T-helper 9 cell (primary cell): ENCODE data around the gene PLA2G2D.
"Not testable (repeated sequence)": the region's sequence is repeated elsewhere in the genome, so short reads cannot be mapped to it uniquely, and the experiment has no call there.

Experiments
- DNase-seq: peaks from one replicate; pipeline ENCODE4 v3.0.0-alpha.2; 2020

Gene PLA2G2D

GRCh38 chr1:20142001-20142710 is 22.8 kb upstream of the PLA2G2D start:
- no peak for DNase-seq

- DNase-seq: no peak
Measured at GRCh38 chr1:20141466-20141865, 22.1 kb upstream of the PLA2G2D start.

- no peak for DNase-seq
Measured at GRCh38 chr1:20141001-20141400, 21.7 kb upstream of the PLA2G2D start.

GRCh38 chr1:20139776-20140612 is 20.7 kb upstream of the PLA2G2D start:
- DNase-seq: no peak

- no peak for DNase-seq
Measured at GRCh38 chr1:20138961-20139550, 19.7 kb upstream of the PLA2G2D start, which contains the start of gene PLA2G2F. PLA2G2F (plus strand) TSS chr1:20139323; CDS start chr1:20139428, 105 bp downstream.

GRCh38 chr1:20138346-20138745 is 19.0 kb upstream of the PLA2G2D start:
- DNase-seq: no peak

- no peak for DNase-seq
Measured at GRCh38 chr1:20137604-20138003, 18.3 kb upstream of the PLA2G2D start.

GRCh38 chr1:20137055-20137454 is 17.7 kb upstream of the PLA2G2D start:
- DNase-seq: no peak

- no peak for DNase-seq
Measured at GRCh38 chr1:20136249-20136648, 16.9 kb upstream of the PLA2G2D start.

GRCh38 chr1:20134995-20135394 is 15.7 kb upstream of the PLA2G2D start:
- no peak for DNase-seq

- DNase-seq: not testable (repeated sequence)
Measured at GRCh38 chr1:20130518-20130917, 11.2 kb upstream of the PLA2G2D start.

- no peak for DNase-seq
Measured at GRCh38 chr1:20126806-20127440, 7.6 kb upstream of the PLA2G2D start.

GRCh38 chr1:20126041-20126805 is 6.9 kb upstream of the PLA2G2D start:
- no peak for DNase-seq

GRCh38 chr1:20125100-20125499 is 5.8 kb upstream of the PLA2G2D start:
- no peak for DNase-seq

GRCh38 chr1:20124456-20125057 is 5.2 kb upstream of the PLA2G2D start:
- DNase-seq: no peak

GRCh38 chr1:20123722-20124455 is 4.6 kb upstream of the PLA2G2D start:
- DNase-seq: no peak

- DNase-seq: no peak
Measured at GRCh38 chr1:20120796-20121195, 1.5 kb upstream of the PLA2G2D start.

- DNase-seq: no peak
Measured at GRCh38 chr1:20117236-20117635, 2.1 kb downstream of the PLA2G2D start.

GRCh38 chr1:20115916-20116315 is 3.4 kb downstream of the PLA2G2D start:
- DNase-seq: no peak

GRCh38 chr1:20115479-20115878 is 3.9 kb downstream of the PLA2G2D start:
- no peak for DNase-seq

GRCh38 chr1:20114021-20114648 is 5.2 kb downstream of the PLA2G2D start:
- no peak for DNase-seq
